OCI-LY7 (cell line): ENCODE data around the gene IGFN1. TPM values are rescaled to one million over a fixed set of nuclear protein-coding genes. Genes with fewer than 3 reads are reported as not detected.

ENCODE experiments used
- BruUV-seq: library from RNA; stranded (reverse); fragments of 400-500 nt; replicated peaks from 2 replicates; lab custom pipeline; 2021; lab: Mats Ljungman, UMichigan
- CTCF ChIA-PET: fragments of 300-600 bp; sonication (Branson Sonifier 250); formaldehyde crosslinking; loops from one replicate; lab custom pipeline; 2022; ENCODE audit warnings: antibody characterized with exemption; ENCODE audit not compliant: unreplicated experiment; lab: Charles Lee
- POLR2A ChIA-PET: fragments of 300-600 bp; sonication (Branson Sonifier 250); formaldehyde crosslinking; loops from one replicate; lab custom pipeline; 2022; ENCODE audit warnings: antibody characterized with exemption; lab: Charles Lee
- DNase-seq: peaks from one replicate; pipeline ENCODE4 v3.0.0-alpha.2; 2015; ENCODE audit warnings: low spot score
- H2AFZ ChIP-seq: fragments of 200-600 bp; sonication (generic), shearing (Covaris generic); 2 replicates; pipeline ENCODE4 v1.6.1; 2014; ENCODE audit warnings: mild to moderate bottlenecking, antibody characterized with exemption, low read length, moderate library complexity
- H3K27ac ChIP-seq: fragments of 200-600 bp; sonication (generic); 2 replicates; pipeline ENCODE4 v1.5.1; 2014; ENCODE audit warnings: mixed run types, low read depth, mild to moderate bottlenecking, moderate library complexity, low read length, inconsistent platforms; ENCODE audit not compliant: poor library complexity, severe bottlenecking
- H3K36me3 ChIP-seq: fragments of 200-600 bp; sonication (generic); 2 replicates; pipeline ENCODE4 v1.6.1; 2014; ENCODE audit warnings: mild to moderate bottlenecking, antibody characterized with exemption, low read length, moderate library complexity, mixed read lengths; ENCODE audit not compliant: insufficient read depth
- H3K4me1 ChIP-seq: fragments of 200-600 bp; sonication (generic); 2 replicates; pipeline ENCODE4 v1.5.1; 2014; ENCODE audit warnings: mild to moderate bottlenecking, low read length; ENCODE audit not compliant: insufficient read depth, poor library complexity, severe bottlenecking
- H3K4me2 ChIP-seq: fragments of 200-600 bp; sonication (generic); 2 replicates; pipeline ENCODE4 v1.6.1; 2014; ENCODE audit warnings: mild to moderate bottlenecking, low read length
- H3K4me3 ChIP-seq: fragments of 200-600 bp; sonication (generic); 2 replicates; pipeline ENCODE4 v1.5.1; 2014; ENCODE audit warnings: mild to moderate bottlenecking, low read depth, low read length; ENCODE audit not compliant: poor library complexity, severe bottlenecking
- H3K79me2 ChIP-seq: fragments of 200-600 bp; sonication (generic); 2 replicates; pipeline ENCODE4 v1.6.1; 2016; ENCODE audit warnings: low read depth, mild to moderate bottlenecking, low read length, moderate library complexity, mixed read lengths; ENCODE audit not compliant: insufficient read depth
- H3K9me2 ChIP-seq: fragments of 200-600 bp; sonication (generic); 2 replicates; pipeline ENCODE4 v1.6.1; 2016; ENCODE audit warnings: mild to moderate bottlenecking, low read length, mixed read lengths; ENCODE audit not compliant: insufficient read depth
- H3K9me3 ChIP-seq: fragments of 200-600 bp; sonication (generic); 2 replicates; pipeline ENCODE4 v1.6.1; 2014; ENCODE audit warnings: mild to moderate bottlenecking, mixed run types, low read length, mixed read lengths
- H4K20me1 ChIP-seq: fragments of 200-600 bp; sonication (generic); 2 replicates; pipeline ENCODE4 v1.6.1; 2014; ENCODE audit warnings: mild to moderate bottlenecking, antibody characterized with exemption, low read length, moderate library complexity, mixed read lengths; ENCODE audit not compliant: insufficient read depth
- CTCF ChIP-seq: fragments of 200-600 bp; sonication (generic); conservative IDR thresholded peaks from 2 replicates; pipeline ENCODE4 v1.5.1; 2014; ENCODE audit warnings: mild to moderate bottlenecking, antibody characterized with exemption, low read length, moderate library complexity, mixed read lengths
- EZH2phosphoT487 ChIP-seq: fragments of 200-600 bp; sonication (generic); IDR thresholded peaks from 2 replicates; pipeline ENCODE4 v1.6.1; 2018; ENCODE audit warnings: low read depth, borderline replicate concordance, mild to moderate bottlenecking, mixed run types, antibody characterized with exemption, low read length, moderate library complexity, mixed read lengths
- intact Hi-C: fragments of 100-400 bp; cut with micrococcal nuclease; formaldehyde crosslinking; loops from one replicate; pipeline ENCODE4 v1.10.0; 2022; ENCODE audit not compliant: unreplicated experiment
- total RNA-seq, 2 experiments: library from RNA; depleted of rRNA in 1 of 2; stranded (reverse); fragments of >200 nt in 1 of 2; shearing (Covaris generic) in 1 of 2; gene quantifications; 2 replicates each; pipeline ENCODE4 v1.2.3, GENCODE V29; 2014 to 2022

Gene IGFN1
- total RNA-seq, 2 experiments from 2014 or later, result not detected

- DNase-seq, result no peak
- Histone ChIP-seq H3K9me2 (no peaks in the 10 kb centered on the region), H3K4me2 (no peak overlapping the region), H3K4me1 (no peaks in the 10 kb centered on the region), H3K79me2 (no peaks in the 10 kb centered on the region), H3K27ac (no peak overlapping the region), H2AFZ (no peak overlapping the region), H3K4me3 (no peak overlapping the region), H4K20me1 (no peaks in the 10 kb centered on the region), H3K36me3 (no peaks in the 10 kb centered on the region), H3K9me3 (no peaks in the 10 kb centered on the region)
- intact Hi-C loops, result no loop called here
- ChIA-PET CTCF (no interaction called here), POLR2A (no interaction called here)
- no TSS peak for BruUV-seq
- TF ChIP-seq EZH2phosphoT487 (no peak), CTCF (no peak)
Measured at GRCh38 chr1:201172326-201172725, 18.3 kb upstream of the IGFN1 start.

GRCh38 chr1:201172999-201173610, 17.5 kb upstream of the IGFN1 start:
- ChIA-PET POLR2A (no interaction called here), CTCF (no interaction called here)
- BruUV-seq, result no TSS peak
- no peak for TF ChIP-seq CTCF
- TF ChIP-seq EZH2phosphoT487, result no peak
- no peak for DNase-seq
- no peaks in the 10 kb centered on the region for H3K9me2 ChIP-seq
- intact Hi-C loops, result no loop called here
- H3K4me3 ChIP-seq, result no peak overlapping the region
- no peak overlapping the region for H3K27ac ChIP-seq
- no peaks in the 10 kb centered on the region for H3K4me1 ChIP-seq
- H2AFZ ChIP-seq, result no peak overlapping the region
- no peaks in the 10 kb centered on the region for H3K36me3 ChIP-seq
- H3K4me2 ChIP-seq, result no peak overlapping the region
- no peaks in the 10 kb centered on the region for H3K79me2 ChIP-seq
- H4K20me1 ChIP-seq, result no peaks in the 10 kb centered on the region
- H3K9me3 ChIP-seq, result no peaks in the 10 kb centered on the region

- no peak for DNase-seq
- TF ChIP-seq CTCF (no peak), EZH2phosphoT487 (no peak)
- H3K4me1 ChIP-seq, result no peaks in the 10 kb centered on the region
- ChIA-PET CTCF (no interaction called here), POLR2A (no interaction called here)
- no peaks in the 10 kb centered on the region for H3K9me3 ChIP-seq
- no peaks in the 10 kb centered on the region for H3K9me2 ChIP-seq
- H3K79me2 ChIP-seq, result no peaks in the 10 kb centered on the region
- intact Hi-C loops, result no loop called here
- no peaks in the 10 kb centered on the region for H3K36me3 ChIP-seq
- no peak overlapping the region for H3K27ac ChIP-seq
- H4K20me1 ChIP-seq, result no peaks in the 10 kb centered on the region
- H3K4me2 ChIP-seq, result no peak overlapping the region
- H3K4me3 ChIP-seq, result no peak overlapping the region
- no peak overlapping the region for H2AFZ ChIP-seq
- no TSS peak for BruUV-seq
Measured at GRCh38 chr1:201173736-201174135, 16.9 kb upstream of the IGFN1 start.
